DOHH2 (cell line): ENCODE results near the gene PGM5.
"Not testable (repeated sequence)": the region's sequence is repeated elsewhere in the genome, so short reads cannot be mapped to it uniquely, and the experiment has no call there.

Experiments used
- EZH2phosphoT487 ChIP-seq: fragments of 200-600 bp; sonication (generic); IDR thresholded peaks from 2 replicates; pipeline ENCODE4 v1.6.1; 2017; ENCODE audit warnings: borderline replicate concordance, mild to moderate bottlenecking, antibody characterized with exemption, low read length, moderate library complexity, mixed read lengths
- TF ChIP-seq, protein P1 (sequence below): fragments of 200-600 bp; sonication (generic); IDR thresholded peaks from one replicate; pipeline ENCODE4 v1.5.1; 2014; ENCODE audit warnings: antibody characterized with exemption, mild to moderate bottlenecking, low read depth, low read length; ENCODE audit not compliant: poor library complexity, severe bottlenecking

DNA sequence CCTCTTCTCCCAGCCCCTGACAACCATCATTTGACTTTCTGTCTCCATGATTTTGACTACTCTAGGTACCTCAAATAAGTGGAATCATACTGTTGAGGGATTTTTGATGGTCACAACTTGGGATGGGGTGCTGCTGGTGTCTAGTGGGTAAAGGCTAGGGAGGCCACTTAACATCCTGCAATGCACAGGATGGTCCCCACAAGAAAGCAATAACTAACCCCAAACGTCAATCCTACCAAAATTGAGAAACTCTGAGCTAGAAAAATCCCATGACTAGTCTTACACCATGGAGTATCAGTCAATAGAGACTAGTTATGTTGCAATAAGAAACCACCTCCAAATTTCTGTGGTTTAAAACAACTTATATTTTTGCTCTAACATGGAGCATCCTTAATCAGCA lies 24.3 kb upstream of the PGM5 start:
- TF ChIP-seq, protein P1, sequence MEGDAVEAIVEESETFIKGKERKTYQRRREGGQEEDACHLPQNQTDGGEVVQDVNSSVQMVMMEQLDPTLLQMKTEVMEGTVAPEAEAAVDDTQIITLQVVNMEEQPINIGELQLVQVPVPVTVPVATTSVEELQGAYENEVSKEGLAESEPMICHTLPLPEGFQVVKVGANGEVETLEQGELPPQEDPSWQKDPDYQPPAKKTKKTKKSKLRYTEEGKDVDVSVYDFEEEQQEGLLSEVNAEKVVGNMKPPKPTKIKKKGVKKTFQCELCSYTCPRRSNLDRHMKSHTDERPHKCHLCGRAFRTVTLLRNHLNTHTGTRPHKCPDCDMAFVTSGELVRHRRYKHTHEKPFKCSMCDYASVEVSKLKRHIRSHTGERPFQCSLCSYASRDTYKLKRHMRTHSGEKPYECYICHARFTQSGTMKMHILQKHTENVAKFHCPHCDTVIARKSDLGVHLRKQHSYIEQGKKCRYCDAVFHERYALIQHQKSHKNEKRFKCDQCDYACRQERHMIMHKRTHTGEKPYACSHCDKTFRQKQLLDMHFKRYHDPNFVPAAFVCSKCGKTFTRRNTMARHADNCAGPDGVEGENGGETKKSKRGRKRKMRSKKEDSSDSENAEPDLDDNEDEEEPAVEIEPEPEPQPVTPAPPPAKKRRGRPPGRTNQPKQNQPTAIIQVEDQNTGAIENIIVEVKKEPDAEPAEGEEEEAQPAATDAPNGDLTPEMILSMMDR: not testable (repeated sequence)
- TF ChIP-seq EZH2phosphoT487: not testable (repeated sequence)
